GM18907 (cell line): Measurements from ENCODE around the gene KCNMA1.

ENCODE experiments used
- ATAC-seq: cut with Tn5 transposase; IDR thresholded peaks from one replicate; pipeline ENCODE4 v1.9.1; 2021; ENCODE audit warnings: mild to moderate bottlenecking, moderate library complexity; ENCODE audit not compliant: unreplicated experiment

Gene KCNMA1

GRCh38 chr10:77563638-77564270, 73.9 kb downstream of the KCNMA1 start:
- no peak for ATAC-seq

GRCh38 chr10:77562742-77563141, 74.9 kb downstream of the KCNMA1 start:
- no peak for ATAC-seq

GRCh38 chr10:77561991-77562390, 75.6 kb downstream of the KCNMA1 start:
- no peak for ATAC-seq

DNA sequence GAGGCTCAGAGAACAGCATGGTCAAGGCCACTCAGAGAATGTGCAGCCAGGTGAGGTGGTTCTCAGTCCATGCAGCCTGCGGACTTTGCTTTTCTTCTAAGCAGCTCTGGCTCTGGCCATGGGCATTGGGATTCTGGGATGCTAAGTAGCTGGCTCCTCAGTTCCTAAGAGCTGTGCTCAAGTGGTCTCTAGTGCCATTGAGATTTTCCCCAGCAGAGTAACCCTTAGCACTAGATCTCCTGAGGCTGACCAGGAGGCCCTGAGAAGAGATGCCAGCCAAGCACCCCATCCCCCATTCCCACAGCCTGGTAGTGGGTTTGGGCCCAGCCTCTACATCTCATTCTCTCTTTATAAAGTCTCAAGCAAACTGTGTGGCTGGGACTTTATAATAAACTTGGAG, 77.1 kb downstream of the KCNMA1 start:
- ATAC-seq, result no peak

DNA sequence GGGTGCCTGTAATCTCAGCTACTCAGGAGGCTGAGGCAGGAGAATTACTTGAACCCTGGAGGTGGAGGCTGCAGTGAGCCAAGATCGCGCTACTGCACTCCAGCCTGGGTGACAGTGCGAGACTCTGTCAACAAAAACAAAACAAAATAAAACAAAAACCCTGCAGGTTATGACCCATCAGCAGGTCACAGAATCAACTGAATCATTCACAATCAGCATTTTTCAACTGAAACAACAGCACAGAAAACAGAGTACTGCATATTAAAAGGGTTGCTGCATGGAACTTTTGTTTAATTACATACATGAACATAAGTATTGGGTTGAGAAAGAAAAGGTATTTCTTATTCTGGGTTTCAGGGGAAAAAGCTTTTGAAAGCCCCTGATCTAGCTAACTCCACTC, 77.6 kb downstream of the KCNMA1 start:
- no peak for ATAC-seq

- no peak for ATAC-seq
Measured at GRCh38 chr10:77556990-77557601, 80.5 kb downstream of the KCNMA1 start.

GRCh38 chr10:77555591-77556212, 81.9 kb downstream of the KCNMA1 start:
- ATAC-seq, result no peak

GRCh38 chr10:77554996-77555397, 82.6 kb downstream of the KCNMA1 start:
- no peak for ATAC-seq

DNA sequence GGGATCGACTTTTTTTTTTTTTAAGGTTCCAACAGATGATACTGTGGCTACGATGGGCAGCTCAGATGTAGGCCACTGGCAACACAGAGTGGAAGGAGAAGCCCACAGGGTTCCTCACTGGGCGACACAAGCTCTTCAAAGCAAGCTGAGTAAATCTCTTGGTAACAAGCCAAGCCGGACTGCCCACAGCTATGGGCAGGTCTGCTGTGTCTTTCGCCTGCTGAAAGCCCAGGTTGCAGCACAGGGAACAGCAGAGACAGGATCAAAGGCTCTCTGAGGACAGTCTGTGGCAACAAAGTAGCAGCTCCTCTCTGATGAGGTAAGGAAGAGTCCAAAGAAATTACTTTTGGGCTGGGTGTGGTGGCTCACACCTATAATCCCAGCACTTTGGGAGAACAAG, 83.6 kb downstream of the KCNMA1 start:
- no peak for ATAC-seq

- no peak for ATAC-seq
Measured at GRCh38 chr10:77553311-77553710, 84.3 kb downstream of the KCNMA1 start.

DNA sequence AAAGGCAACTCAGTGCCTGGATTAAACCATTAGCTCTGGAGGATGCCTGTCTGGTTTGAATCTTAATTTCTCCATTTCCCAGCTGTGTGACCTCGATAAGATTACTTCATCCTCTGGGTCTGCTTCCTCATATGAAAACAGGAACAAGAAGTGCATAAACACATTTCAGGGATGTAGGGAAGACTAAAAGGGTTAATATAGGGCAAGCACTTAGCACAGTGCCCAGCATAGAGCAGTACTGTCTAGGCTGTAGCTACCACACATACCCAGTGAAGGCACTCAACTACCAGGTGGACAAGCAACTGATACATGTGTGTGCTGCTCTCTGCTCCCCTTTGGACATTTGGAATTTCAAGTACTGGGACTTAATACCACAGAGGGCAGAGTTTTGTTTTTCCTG, 85.4 kb downstream of the KCNMA1 start:
- no peak for ATAC-seq

GRCh38 chr10:77550378-77550777, 87.2 kb downstream of the KCNMA1 start:
- ATAC-seq, result no peak

DNA sequence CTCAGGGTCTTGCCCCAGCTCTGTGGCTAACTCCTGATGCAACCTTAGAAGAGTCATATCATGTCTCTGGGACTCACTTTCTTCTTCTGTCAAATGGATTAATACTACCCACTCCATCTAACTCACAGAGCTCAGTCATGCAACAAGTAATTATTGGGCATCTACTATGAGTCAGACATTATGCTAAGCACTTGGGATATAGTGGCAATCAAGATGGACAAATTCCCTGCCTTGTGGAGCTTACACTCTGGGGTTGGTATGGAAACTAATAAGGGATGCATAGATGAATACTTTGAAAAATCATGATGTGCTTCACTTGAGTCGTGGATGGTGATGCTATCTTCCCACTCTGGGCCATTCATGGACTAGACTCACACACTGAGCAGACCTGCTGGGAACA, 88.9 kb downstream of the KCNMA1 start:
- no peak for ATAC-seq

GRCh38 chr10:77548157-77548556, 89.5 kb downstream of the KCNMA1 start:
- ATAC-seq, result no peak

DNA sequence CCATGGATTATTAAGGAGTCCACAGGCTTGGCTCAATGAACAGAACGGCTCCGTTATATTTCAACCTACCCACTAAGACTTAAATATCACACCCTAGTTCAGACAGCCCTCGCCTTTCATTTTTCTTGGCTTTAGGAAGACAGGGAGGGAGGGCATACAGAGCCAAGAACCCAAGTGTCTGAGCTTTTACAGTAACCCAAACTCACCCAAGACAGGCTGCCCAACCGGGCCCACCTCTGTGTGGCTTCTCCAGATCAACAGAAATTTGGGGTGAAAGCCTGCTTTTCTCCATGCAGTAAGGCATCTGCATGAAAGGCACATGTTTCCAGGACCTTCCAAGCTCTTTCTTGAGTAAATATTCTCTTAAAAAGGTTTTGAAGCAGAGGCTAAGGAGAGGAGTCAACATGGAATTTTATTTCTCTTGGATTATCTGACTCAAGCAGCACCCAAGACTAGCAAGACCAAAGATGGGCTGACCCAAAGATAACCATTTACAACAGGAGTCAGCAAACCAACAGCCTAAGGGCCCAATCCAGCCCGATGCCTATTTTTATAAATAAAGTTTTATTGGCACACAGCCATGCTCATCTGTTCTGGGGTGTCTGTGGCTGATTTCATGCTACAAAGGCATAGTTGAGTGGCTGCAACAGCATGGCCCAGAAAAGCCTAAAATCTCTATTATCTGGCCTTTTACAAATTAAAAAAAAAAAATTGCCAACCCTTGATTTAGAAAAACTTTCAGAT, 90.1 kb downstream of the KCNMA1 start:
- no peak for ATAC-seq

GRCh38 chr10:77546042-77546441, 91.6 kb downstream of the KCNMA1 start:
- ATAC-seq, result no peak

DNA sequence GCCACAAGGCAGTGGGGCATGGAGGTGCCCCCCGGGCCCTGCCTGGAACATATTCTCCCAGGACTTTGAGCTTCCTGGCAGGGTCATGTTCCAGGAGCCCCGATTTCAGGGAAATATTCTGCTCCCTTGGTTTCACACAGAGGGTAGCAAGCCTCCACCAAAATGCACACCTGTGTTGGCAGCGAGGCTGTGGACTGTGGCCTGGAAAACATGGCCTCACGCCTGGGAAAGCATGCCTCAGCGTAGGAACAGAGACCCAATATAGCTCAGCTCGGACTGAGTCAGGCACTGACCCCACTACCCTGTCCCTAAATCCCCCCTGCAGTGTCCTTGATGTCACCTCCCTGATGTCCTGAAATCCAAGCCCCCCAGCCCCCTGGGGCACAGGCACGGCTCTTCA, 92.0 kb downstream of the KCNMA1 start:
- no peak for ATAC-seq

- no peak for ATAC-seq
Measured at GRCh38 chr10:77544617-77545016, 93.0 kb downstream of the KCNMA1 start.

DNA sequence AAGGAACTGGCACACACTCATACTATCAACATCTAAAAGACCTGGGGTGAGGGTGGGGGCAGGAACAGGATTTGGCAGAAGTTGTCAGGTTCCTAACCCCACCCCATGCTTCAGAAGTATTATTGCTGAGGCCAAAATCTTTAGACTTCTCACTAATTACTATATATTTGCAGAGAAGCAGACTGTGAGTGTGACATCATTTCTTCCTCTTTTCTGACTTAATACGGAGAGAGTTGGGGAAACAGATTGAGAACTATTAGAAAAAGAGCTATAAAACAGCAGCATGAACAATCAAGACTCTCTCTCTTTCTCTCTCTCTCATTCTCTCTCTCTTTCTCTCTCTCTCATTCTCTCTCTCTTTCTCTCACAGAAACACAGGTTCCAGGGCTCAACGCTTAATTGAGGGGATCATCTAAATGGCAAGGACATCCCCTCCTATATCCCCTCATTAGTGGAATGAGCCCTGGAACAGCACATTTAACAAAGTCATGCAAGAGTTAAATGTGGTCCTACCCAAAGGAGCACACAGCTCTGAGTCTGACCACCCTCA, 94.8 kb downstream of the KCNMA1 start:
- no peak for ATAC-seq

DNA sequence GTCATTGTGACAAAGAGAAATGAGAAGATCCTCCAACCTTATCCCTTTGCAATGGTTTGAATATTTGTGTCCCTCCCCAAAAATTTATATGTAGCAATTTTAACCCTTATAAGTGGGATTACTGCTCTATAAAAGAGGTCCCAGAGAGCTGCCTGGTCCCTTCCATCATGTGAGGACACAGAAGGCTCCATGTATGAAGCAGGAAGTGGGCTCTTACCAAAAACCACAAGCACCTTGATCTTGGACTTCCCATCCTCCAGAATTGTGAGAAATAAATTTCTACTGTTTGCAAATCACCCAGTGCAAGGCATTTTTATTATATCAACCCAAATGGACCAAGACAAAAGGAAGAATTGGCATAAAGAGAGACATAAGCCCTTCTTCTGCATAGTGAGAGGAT, 95.7 kb downstream of the KCNMA1 start:
- ATAC-seq, result no peak

DNA sequence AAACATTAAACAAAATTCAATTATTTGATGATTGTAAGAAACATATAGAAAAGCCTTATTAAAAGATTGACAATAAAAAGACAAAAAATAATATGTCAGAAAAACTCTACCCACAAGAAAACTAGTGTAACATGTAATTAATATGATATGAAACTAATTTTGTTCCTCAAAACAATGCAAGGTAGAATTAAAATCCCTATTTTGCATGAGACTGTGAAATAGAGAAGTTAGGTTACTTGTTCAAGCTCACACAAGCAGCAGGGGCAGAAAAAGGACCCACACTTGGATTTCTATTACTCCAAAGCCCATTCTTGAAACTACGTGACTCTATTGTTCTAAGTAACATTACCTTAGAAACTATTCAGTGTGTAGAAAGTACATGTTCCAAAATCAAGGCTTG, 96.4 kb downstream of the KCNMA1 start:
- ATAC-seq, result no peak
